GM18508 (cell line): ENCODE data around the gene EVX2.

Source experiments
- ATAC-seq: cut with Tn5 transposase; IDR thresholded peaks from one replicate; pipeline ENCODE4 v1.9.1; 2021; ENCODE audit warnings: moderate number of reproducible peaks; ENCODE audit not compliant: insufficient read depth, unreplicated experiment

EVX2 gene

DNA sequence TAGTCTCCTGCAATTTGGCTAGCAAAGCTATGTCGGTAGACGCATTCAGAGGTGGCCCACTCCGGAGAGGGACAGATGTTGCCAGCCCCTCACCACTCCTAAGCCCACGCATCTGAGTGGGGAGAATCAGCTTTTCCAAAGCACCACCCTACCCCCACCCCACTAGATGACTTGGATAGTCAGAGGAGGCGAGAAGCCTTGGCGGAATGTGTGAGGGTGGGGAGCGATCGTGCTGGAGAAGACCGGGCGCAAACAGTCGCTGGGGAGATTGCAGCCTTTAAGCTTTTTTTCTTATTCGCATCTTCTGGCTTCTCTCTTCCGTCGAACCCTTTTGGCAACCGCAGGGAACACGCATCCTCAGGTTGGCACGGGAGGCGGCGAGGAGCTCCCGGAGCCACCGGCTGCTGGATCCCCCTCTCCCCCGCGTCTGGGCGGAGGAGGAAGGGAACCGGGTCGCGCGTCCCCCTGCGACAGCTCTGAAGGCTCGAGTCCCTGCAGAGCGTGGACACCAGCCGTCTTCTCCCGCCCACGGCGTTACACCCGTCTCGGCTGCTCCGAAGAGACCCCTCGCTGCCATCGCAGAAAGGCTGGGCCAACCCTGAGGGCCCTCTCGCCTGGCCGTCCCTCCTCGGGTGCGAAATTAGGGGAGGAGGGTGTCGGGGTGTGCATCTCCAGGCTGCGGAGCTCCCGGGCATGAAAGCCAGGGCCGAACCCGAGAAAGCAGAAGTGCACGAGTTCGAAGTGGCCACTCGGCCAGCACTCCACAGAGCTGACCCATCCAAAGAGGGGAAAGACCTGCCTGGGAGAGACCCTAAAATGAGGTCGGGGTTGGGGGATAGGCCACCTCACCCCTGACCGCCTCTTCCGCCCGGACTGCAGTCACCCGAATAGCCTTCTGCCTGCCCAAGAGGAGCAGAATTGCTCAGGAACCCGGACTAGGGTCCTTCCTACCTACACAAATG lies 12.2 kb downstream of the EVX2 start:
- no peak for ATAC-seq

DNA sequence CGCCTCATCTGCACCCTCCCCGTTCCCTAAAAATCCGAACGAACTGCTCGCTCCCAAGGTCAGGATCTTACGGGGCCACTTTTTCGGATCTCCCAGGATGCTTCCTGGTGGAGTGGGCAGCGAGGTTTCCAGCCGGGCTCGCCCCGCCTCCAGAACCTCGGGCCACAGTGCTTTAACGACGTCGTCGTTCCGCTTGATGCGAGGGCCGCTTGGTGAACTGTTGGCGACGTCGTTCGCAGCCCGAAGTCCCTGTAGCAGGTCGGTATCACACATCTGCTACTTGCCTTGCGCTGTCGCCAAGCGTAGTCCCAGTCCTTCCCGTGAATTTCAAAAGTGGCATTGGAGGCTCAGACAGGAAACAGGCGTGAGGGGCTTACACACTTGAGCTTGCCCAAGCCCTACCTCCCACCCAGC lies 15.3 kb downstream of the EVX2 start:
- no peak for ATAC-seq

DNA sequence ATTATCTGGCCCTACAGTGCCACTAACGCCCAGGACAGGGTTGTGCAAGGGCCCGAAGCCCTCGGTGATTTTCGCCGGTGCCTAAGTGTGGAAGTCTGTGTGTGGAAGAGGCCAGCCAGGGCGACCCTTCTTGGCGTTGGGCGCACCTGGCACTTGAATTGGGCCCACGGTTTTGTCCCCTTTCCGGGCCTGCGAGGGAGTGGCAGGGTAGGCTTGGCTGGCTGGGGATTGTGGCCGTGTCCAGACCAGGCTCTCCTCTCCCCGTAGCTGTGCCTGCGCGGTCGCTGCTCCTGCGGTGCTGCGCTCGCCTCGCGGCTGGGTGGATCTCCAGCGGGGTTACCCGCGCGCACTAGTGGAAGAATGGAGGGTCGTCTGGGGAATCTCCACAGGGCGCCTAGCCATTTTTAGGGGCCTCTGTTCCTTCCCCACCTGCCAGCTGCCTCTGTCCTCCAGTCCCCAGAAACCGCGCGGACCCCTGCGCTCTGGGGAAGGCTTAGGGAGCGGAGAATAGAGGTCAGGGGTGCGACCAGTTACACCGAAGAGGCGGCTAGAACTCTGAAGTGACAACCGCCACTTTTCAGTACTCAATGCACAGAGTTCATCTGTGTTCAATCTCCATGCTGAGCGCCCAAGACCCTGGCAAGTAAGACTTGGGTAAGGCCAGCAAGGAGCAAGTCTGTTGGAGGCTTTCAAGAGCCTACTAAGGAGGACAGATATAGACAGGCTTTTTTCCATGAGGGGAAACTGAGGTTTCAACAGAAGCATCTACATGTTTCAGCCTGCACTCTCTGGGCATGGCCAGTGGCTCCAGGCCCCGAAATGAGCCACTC lies 16.0 kb downstream of the EVX2 start:
- ATAC-seq, result no peak

DNA sequence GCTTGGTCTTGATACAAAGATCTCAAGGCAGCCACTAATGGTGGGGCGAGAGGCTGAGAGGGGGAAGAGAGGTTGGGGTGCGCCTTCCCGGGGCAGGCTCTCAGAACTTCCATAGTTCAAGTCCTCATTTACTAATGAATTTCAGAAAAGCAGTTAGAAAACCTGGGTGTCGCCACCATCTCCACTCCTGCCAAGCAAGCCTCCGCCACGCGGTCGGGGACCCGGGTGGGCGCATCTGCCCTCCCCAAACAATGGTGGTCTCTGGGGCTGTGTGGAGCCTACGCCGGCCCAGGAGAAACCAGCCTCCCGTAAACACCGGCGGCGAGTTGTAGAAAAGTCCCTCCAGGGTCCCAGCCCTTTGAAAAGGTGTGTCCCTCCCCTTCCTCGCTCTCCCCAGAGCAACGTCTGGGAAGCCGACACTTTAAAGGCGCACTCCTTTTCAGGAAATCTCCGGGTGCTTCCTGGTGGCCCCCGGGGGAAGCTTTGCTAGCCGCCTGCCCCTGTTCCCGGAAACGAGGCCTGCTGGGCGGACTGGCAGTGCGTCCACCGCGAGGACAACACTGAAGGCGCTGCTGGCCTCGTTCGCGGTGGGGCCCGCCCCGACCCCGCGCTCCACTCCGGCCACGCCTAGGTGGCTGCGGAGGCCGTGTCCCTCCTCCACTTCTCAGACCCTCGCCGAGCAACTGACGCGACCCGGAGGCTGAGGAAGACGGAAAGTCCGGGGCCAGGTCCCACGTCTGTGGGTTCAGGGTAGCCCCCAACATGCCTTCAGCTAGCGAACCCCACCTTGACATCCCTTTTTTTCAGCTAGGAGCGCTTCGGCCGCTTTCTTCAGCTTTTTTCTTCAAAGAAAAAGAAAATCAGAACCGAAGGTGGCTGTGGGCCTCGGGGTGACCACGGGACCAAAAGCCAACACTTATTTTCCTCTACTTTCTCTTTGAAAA lies 16.8 kb downstream of the EVX2 start:
- no peak for ATAC-seq

DNA sequence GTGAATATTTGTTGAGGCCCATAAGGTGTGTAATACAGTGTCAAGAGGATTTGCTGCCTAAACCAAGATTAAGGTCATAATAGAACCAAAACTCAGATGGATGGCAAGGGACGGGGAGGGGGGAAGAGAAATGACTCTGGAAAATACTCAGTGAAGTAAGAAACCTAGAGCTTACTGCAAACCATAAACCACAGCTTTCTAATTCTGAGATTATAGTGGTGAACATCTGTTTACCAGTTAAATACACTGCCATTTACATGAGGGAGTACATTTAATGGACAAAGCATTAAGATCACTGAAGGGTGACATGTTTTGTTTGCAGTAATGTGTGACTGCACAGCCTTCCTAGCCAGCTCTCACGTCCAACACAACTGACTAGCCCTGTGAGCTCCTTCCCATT lies 19.8 kb downstream of the EVX2 start:
- ATAC-seq, result no peak

DNA sequence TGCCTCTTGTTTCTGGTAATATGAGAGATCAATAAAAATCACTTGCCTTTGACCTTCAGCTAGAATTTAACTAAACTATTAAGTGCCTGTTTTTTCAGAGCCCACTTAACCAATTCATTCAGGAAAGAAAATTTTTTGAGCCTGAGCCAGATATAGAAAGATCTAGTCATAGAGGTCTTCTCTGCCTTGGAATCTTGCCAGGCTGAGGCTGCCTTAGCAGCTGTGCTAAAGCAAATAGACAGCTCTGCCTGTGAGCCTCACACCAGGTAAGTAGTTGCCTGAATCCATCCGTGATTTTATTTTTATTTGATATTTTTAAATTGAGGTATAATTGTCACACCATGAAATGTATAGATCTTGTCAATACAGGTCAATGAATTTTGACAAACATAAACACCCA lies 27.4 kb downstream of the EVX2 start:
- ATAC-seq, result no peak

DNA sequence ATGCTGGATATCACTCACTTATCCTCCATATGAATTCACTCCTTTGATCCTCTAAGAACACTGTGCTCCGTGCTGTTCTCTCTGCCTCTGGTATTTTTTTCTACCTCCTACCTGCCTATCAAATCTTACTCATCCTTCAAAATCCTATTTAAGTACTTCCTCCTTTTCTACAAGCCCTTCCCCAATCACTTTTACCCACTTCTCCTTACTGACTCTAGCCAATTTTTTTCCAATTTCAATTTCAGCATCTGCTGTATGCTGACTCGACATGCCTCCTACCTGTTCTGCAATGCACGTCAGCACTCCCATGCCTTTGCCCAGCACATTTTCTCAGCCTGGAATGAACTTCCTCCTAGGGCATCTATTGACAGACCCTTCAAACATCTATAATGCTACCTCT lies 44.4 kb downstream of the EVX2 start:
- no peak for ATAC-seq

DNA sequence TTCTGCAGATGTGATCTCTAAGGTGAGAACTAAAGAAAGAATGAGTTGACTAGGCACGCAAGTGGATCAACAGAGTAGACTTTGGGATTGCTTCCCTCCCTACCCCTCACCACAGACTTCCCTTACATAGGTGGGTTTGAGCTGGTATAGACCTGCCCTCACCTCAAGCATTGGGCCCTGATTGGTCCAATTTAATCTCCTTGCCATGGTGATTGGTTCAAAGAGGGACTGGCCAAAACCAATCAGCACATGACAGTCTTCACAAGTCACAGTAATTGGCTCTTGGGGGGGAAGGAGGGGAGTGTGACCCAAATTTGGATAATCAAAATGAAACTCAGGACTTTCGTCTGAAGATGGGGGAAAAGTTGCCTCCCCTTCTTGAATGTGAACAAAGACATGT lies 45.1 kb downstream of the EVX2 start:
- no peak for ATAC-seq

DNA sequence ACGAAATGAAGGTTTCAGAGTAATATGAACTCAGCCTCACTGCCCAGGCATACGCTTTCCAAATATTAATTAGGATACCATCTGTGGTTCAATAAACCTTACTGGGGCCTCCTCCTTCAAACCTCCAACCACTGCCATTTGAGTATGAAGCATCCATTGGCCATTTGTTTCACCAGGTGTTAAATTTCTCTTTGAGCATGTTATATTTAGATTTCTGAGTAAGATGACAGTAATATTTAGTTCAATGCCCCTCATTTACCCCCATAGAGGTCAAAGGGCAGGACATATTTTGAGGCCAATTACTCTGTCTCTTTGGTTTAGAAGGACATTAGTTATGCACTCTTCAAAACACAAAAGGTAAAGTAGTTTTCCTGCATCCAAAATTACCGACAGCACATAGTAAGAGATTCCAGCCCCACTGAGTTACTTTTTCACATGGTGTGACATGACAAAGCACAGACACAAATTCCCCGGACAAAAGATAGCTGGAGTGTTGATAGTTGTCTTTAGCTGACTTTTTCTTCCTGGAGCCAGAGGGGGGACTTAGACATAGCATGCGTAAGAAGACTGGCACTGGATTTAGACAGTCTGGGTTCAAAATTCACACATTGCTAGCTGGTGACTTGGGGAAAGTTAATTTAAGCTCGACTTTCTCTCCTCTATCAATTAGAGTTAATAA lies 48.6 kb downstream of the EVX2 start:
- ATAC-seq, result no peak

DNA sequence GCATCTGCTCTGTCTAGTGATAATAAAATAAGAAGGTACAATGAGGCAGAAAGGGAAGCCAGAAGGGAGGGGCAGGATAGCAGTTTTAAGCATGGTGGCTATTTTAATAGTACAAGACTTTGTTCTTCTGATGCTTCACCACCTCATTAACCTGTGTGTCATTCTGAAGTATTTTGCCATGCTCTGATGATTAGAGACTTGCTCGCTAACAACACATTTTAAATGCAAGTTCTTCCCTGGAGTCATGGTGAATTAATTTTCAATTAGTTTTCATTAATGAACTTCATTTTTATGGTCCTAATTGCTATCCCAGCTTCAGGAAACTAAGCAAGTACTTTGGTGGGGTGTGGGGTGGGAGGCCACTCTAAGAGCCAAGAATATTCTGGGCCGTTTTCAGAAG lies 56.0 kb downstream of the EVX2 start:
- no peak for ATAC-seq
